ENCODE results near the gene GNA15.

The GNA15 gene

DNA sequence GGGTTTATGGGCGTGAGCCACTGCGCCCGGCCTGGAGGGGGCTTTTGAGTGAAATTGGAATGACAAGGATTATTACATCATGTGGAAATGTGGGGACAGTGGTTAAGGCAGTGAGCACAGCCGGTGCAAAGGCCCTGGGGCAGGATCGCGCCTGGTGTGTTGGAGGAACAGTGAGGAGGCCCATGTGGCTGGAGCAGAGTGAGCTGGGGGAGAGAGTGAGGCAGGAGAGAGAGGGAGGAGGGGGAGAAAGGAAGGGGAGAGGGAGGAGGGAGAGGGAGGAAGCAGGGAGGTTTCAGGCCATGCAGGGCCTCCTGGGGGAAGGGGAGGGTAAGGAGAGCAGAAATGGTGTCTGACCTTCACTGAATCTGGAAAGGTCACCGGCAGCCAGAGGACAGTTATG is 77.3 kb downstream of the GNA15 start:
- no peak for FAIRE-seq

Measured in G401.6 (cell line).